ENCODE data around the gene TPMT.

The TPMT gene

GRCh38 chr6:18107061-18107460, 47.8 kb downstream of the TPMT start:
- ChIA-PET POLR2A (ENCODE audit: low non-redundant PET) (no interaction called here), CTCF (no interaction called here)
- TF ChIP-seq CTCF (conservative IDR thresholded peaks at IDR 0.05; ENCODE audit: low read depth), result no peak
- DNase-seq (ENCODE audit: low spot score), result no peak
- no peak overlapping the region for H3K27ac ChIP-seq

- no peak for DNase-seq (ENCODE audit: low spot score)
- no peak for TF ChIP-seq CTCF (conservative IDR thresholded peaks at IDR 0.05; ENCODE audit: low read depth)
- no peak overlapping the region for H3K27ac ChIP-seq
- ChIA-PET POLR2A (ENCODE audit: low non-redundant PET) (no interaction called here), CTCF (interaction anchor here (0.6 kb wide), 1 partner anchor 36 kb away, joined by 4 read pairs; no protein-coding TSS in a partner anchor)
Observed at GRCh38 chr6:18102783-18103509, 51.9 kb downstream of the TPMT start.

GRCh38 chr6:18101873-18102272, 53.0 kb downstream of the TPMT start:
- no peak overlapping the region for H3K27ac ChIP-seq
- CTCF ChIA-PET, result no interaction called here
- DNase-seq (ENCODE audit: low spot score), result no peak
- POLR2A ChIA-PET (ENCODE audit: low non-redundant PET), result no interaction called here
- TF ChIP-seq CTCF (conservative IDR thresholded peaks at IDR 0.05; ENCODE audit: low read depth), result no peak

GRCh38 chr6:18101271-18101670, 53.6 kb downstream of the TPMT start:
- ChIA-PET POLR2A (ENCODE audit: low non-redundant PET) (no interaction called here), CTCF (no interaction called here)
- no peak for TF ChIP-seq CTCF (conservative IDR thresholded peaks at IDR 0.05; ENCODE audit: low read depth)
- H3K27ac ChIP-seq, result no peak overlapping the region
- no peak for DNase-seq (ENCODE audit: low spot score)

GRCh38 chr6:18100296-18100695, 54.6 kb downstream of the TPMT start:
- TF ChIP-seq CTCF (conservative IDR thresholded peaks at IDR 0.05; ENCODE audit: low read depth), result no peak
- ChIA-PET CTCF (no interaction called here), POLR2A (ENCODE audit: low non-redundant PET) (no interaction called here)
- no peak overlapping the region for H3K27ac ChIP-seq
- DNase-seq (ENCODE audit: low spot score), result no peak

- ChIA-PET CTCF (no interaction called here), POLR2A (ENCODE audit: low non-redundant PET) (no interaction called here)
- no peak for TF ChIP-seq CTCF (conservative IDR thresholded peaks at IDR 0.05; ENCODE audit: low read depth)
- no peak for DNase-seq (ENCODE audit: low spot score)
- H3K27ac ChIP-seq, result no peak overlapping the region
Observed at GRCh38 chr6:18099511-18099910, 55.4 kb downstream of the TPMT start.

All from RWPE1 (cell line).